ENCODE results near the gene UMAD1. TPM values are rescaled to one million over a fixed set of nuclear protein-coding genes. Genes with fewer than 3 reads are reported as not detected.

Gene UMAD1
- total and polyA plus RNA-seq, 2 of the 13 experiments (the other 11 are each of a cell fraction or from before 2014, with no cell fraction given): 16.8 to 17.6 TPM

GRCh38 chr7:7698930-7699329, 58.4 kb downstream of the UMAD1 start:
- in situ Hi-C loops (cut with HindIII; ENCODE audit: extremely low pct_ligation_motif_present, low pct_unique_long_range_greater_than_20kb) (no loop called here), intact Hi-C loops (cut with micrococcal nuclease; ENCODE audit: unreplicated experiment) (no loop called here)
- TF ChIP-seq, protein P1, sequence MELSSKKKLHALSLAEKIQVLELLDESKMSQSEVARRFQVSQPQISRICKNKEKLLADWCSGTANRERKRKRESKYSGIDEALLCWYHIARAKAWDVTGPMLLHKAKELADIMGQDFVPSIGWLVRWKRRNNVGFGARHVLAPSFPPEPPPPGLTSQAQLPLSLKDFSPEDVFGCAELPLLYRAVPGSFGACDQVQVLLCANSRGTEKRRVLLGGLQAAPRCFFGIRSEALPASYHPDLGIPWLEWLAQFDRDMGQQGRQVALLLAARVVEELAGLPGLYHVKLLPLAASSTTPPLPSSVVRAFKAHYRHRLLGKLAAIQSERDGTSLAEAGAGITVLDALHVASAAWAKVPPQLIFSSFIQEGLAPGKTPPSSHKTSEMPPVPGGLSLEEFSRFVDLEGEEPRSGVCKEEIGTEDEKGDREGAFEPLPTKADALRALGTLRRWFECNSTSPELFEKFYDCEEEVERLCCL (CRISPR knock-in tag; IDR thresholded peaks at IDR 0.05; ENCODE audit: borderline replicate concordance): no peak
- TF ChIP-seq KDM6A (CRISPR knock-in tag; IDR thresholded peaks at IDR 0.05; ENCODE audit: low read depth) (no peak), ZNF772 (CRISPR knock-in tag; IDR thresholded peaks at IDR 0.05) (no peak), PITX1 (CRISPR knock-in tag; IDR thresholded peaks at IDR 0.05) (no peak), HINFP (CRISPR knock-in tag; IDR thresholded peaks at IDR 0.05; ENCODE audit: low read depth) (no peak), ETV6 (CRISPR knock-in tag; conservative IDR thresholded peaks at IDR 0.05) (no peak), NAIF1 (CRISPR knock-in tag; IDR thresholded peaks at IDR 0.05; ENCODE audit: borderline replicate concordance) (no peak)
- WGBS (ENCODE audit: low lambda C conversion rate): 96% methylated on average over 2 of the region's 2 CpGs
- H3K9ac ChIP-seq (ENCODE audit: insufficient read depth, low read depth, low read length): no peak overlapping the region
- no peak for DNase-seq (ENCODE audit: low spot score)
- ATAC-seq: no peak
- no peaks in the 10 kb centered on the region for H3K36me3 ChIP-seq (replicated peaks in 1 of 2; ENCODE audit: control insufficient read depth in 1 of 2, insufficient read depth in 2 of 2, low read length in 2 of 2)
- H3K27me3 ChIP-seq (ENCODE audit: control insufficient read depth in 1 of 2, insufficient read depth in 2 of 2, low read length in 2 of 2): no peaks in the 10 kb centered on the region
- BruUV-seq (replicated peaks): no TSS peak
- no peak for FAIRE-seq
- no peak overlapping the region for H3K4me3 ChIP-seq (replicated peaks in 1 of 3; ENCODE audit: insufficient read depth in 1 of 3, low read depth in 2 of 3, low read length in 3 of 3)
- no peak overlapping the region for H3K4me2 ChIP-seq (ENCODE audit: low read depth, low read length)
- ChIA-PET POLR2A (no interaction called here), CTCF (ENCODE audit: low intra/inter-chr PET ratio, low total read pairs) (no interaction called here)
- no peaks in the 10 kb centered on the region for H4K20me1 ChIP-seq (ENCODE audit: insufficient read depth, low read length)
- H2AFZ ChIP-seq (ENCODE audit: low read length): no peak overlapping the region
- no peak overlapping the region for H3K27ac ChIP-seq (ENCODE audit: extremely low read length, insufficient read depth, low read length)
- no peaks in the 10 kb centered on the region for H3K9me3 ChIP-seq (ENCODE audit: low read length)
- no peaks in the 10 kb centered on the region for H3K79me2 ChIP-seq (ENCODE audit: insufficient read depth, low read length)
- peaks cover 30% of the 10 kb centered on the region for H3K4me1 ChIP-seq (ENCODE audit: insufficient read depth, low read length)
